HEK293T (cell line): Measurements from ENCODE around the gene C1RL.

Experiments
- CTCF ChIA-PET: fragments of 350-600 bp; formaldehyde crosslinking; extraction: SDS; loops from one replicate; lab custom pipeline; 2021; ENCODE audit warnings: antibody characterized with exemption, inconsistent platforms; lab: Yijun Ruan, JAX
- POLR2A ChIA-PET: fragments of 350-600 bp; formaldehyde crosslinking; extraction: SDS; loops from one replicate; lab custom pipeline; 2020; ENCODE audit warnings: antibody characterized with exemption, inconsistent platforms; lab: Yijun Ruan, JAX
- DNase-seq: peaks from one replicate; pipeline ENCODE4 v3.0.0; 2012; ENCODE audit warnings: mixed read lengths; ENCODE audit errors: extremely low spot score
- ARNT ChIP-seq: fragments of 450-650 bp; IDR thresholded peaks from 2 replicates; pipeline ENCODE4 v1.6.1; 2017; ENCODE audit warnings: mild to moderate bottlenecking
- BHLHE40 ChIP-seq: fragments of 450-650 bp; IDR thresholded peaks from 2 replicates; pipeline ENCODE4 v1.6.1; 2016; ENCODE audit warnings: mild to moderate bottlenecking, moderate library complexity, borderline replicate concordance
- CTBP1 ChIP-seq: fragments of 450-650 bp; IDR thresholded peaks from 2 replicates; pipeline ENCODE4 v1.6.1; 2016; ENCODE audit warnings: borderline replicate concordance
- ELF4 ChIP-seq: fragments of 450-650 bp; IDR thresholded peaks from 2 replicates; pipeline ENCODE4 v1.6.1; 2017; ENCODE audit warnings: antibody characterized with exemption
- FOXK2 ChIP-seq: fragments of 450-650 bp; IDR thresholded peaks from 2 replicates; pipeline ENCODE4 v1.6.1; 2016; ENCODE audit warnings: mild to moderate bottlenecking
- HDGF ChIP-seq: fragments of 450-650 bp; IDR thresholded peaks from 2 replicates; pipeline ENCODE4 v1.6.1; 2017; ENCODE audit warnings: antibody characterized with exemption, borderline replicate concordance
- L3MBTL2 ChIP-seq: fragments of 450-650 bp; conservative IDR thresholded peaks from 2 replicates; pipeline ENCODE4 v1.6.1; 2016; ENCODE audit warnings: mild to moderate bottlenecking
- LEF1 ChIP-seq: fragments of 450-650 bp; IDR thresholded peaks from 2 replicates; pipeline ENCODE4 v1.6.1; 2017; ENCODE audit warnings: mild to moderate bottlenecking, borderline replicate concordance
- NFRKB ChIP-seq: fragments of 450-650 bp; IDR thresholded peaks from 2 replicates; pipeline ENCODE4 v1.6.1; 2016; ENCODE audit warnings: mild to moderate bottlenecking, moderate library complexity
- SP1 ChIP-seq: fragments of 450-650 bp; IDR thresholded peaks from 2 replicates; pipeline ENCODE4 v1.6.1; 2017
- SUZ12 ChIP-seq: fragments of 450-650 bp; IDR thresholded peaks from 2 replicates; pipeline ENCODE4 v1.6.1; 2016; ENCODE audit warnings: mild to moderate bottlenecking
- TARDBP ChIP-seq: fragments of 450-650 bp; IDR thresholded peaks from 2 replicates; pipeline ENCODE4 v1.6.1; 2016
- ZNF384 ChIP-seq: fragments of 450-650 bp; IDR thresholded peaks from 2 replicates; pipeline ENCODE4 v1.6.1; 2016
- TF ChIP-seq, protein P1 (sequence below): fragments of 450-650 bp; IDR thresholded peaks from 2 replicates; pipeline ENCODE4 v1.6.1; 2016

Gene C1RL

DNA sequence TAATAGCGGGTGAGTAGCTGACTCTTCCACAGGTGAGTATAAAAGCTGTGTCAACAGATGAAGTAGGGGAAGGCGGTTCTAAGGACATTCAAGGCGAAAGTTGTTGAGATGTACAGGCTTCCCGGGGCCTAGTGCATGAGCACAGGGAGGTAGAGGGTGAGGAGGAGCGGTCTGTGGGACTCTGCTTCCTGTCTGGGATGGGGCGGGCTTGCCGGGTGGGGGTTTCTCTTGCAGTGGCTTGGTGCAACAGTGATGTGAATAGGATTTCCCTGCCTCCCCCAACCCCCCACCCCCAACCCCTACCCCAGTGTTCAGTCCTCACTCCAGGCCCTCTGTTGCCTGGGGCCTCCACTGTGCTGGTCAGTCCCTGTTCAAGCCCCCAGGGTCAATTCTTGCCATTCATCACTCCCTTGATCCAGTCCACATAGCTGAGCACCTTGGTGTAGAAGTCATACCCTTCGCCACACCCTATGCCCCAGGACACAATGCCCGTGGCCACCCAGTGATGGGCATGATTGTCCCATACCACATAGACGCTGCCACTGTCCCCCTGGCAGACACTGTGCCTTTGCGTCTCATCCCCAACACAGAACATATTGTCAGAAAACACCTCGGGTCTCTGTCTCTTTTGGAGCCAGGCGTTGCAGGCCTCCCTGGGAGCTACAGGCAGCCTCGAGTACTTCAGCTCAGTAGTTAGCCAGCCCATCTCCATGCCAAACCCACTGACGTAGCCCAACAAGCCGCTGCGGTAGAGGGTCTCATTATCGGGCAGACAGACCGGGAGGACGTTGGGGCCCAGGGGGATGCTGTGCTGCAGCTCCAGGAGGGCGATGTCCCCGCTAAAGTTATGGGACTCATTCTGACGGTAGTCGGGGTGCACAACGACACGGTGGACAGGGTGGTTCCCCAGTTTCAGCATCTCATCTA, 12.7 kb downstream of the C1RL start:
- DNase-seq, result no peak
- ChIA-PET POLR2A (interaction anchor here (1.1 to 1.8 kb wide), 3 partner anchors 8 to 152 kb away, joined by 3 to 13 read pairs (median 3); partner anchors contain the start of genes C12orf57, C1RL and RNU7-1), CTCF (interaction anchor here (0.5 to 1.0 kb wide), 2 partner anchors 16 to 171 kb away, joined by 3 to 4 read pairs; no protein-coding TSS in a partner anchor)
- no peak for TF ChIP-seq ARNT
- no peak for TF ChIP-seq BHLHE40
- TF ChIP-seq, protein P1, sequence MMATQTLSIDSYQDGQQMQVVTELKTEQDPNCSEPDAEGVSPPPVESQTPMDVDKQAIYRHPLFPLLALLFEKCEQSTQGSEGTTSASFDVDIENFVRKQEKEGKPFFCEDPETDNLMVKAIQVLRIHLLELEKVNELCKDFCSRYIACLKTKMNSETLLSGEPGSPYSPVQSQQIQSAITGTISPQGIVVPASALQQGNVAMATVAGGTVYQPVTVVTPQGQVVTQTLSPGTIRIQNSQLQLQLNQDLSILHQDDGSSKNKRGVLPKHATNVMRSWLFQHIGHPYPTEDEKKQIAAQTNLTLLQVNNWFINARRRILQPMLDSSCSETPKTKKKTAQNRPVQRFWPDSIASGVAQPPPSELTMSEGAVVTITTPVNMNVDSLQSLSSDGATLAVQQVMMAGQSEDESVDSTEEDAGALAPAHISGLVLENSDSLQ, result no peak
- TF ChIP-seq TARDBP, result no peak
- no peak for TF ChIP-seq NFRKB
- TF ChIP-seq CTBP1, result no peak

GRCh38 chr12:7093892-7094291, 15.1 kb downstream of the C1RL start:
- POLR2A ChIA-PET, result interaction anchor here (1.0 kb wide), 1 partner anchor 150 kb away, joined by 4 read pairs; the partner anchor contains the start of genes C12orf57 and RNU7-1
- TF ChIP-seq L3MBTL2 (no peak), FOXK2 (no peak), ZNF384 (no peak), SP1 (no peak), ELF4 (no peak)
- CTCF ChIA-PET, result no interaction called here
- DNase-seq, result no peak

GRCh38 chr12:7093486-7093885, 15.5 kb downstream of the C1RL start:
- no peak for DNase-seq
- CTCF ChIA-PET, result interaction anchor here (0.6 kb wide), 1 partner anchor 12 kb away, joined by 5 read pairs; no protein-coding TSS in a partner anchor
- no peak for TF ChIP-seq L3MBTL2
- no peak for TF ChIP-seq ZNF384
- TF ChIP-seq SUZ12, result no peak
- TF ChIP-seq NFRKB, result no peak
- TF ChIP-seq TARDBP, result no peak
- no peak for TF ChIP-seq FOXK2
- no peak for TF ChIP-seq CTBP1
- no peak for TF ChIP-seq ELF4
- no peak for TF ChIP-seq HDGF
- no peak for TF ChIP-seq BHLHE40
- POLR2A ChIA-PET, result interaction anchor here (1.0 kb wide), 1 partner anchor 150 kb away, joined by 4 read pairs; the partner anchor contains the start of genes C12orf57 and RNU7-1

DNA sequence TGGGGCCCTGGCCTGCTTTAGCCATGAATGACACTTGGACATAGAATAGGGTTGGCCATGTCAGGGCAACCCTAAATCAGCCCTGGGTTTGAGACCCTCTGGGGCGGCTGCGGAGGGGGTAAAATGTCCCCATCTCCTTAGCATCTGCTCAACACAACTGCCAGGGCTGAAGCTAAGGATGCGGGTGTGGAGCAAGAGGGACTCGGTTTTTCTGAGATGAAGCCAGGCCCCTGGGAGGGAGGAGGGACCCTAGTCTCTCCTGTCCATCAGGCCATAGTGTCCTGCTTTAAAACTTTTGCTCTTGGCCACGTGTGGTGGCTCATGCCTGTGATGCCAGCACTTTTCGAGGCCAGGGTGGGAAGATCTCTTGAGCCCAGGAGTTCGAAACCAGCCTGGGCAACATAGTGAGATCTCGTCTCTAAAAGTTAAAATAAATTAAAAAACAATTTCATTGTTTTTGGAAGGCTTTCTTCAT, 16.0 kb downstream of the C1RL start:
- CTCF ChIA-PET, result interaction anchor here (0.6 to 1.3 kb wide), 2 partner anchors 11 to 148 kb away, joined by 3 to 5 read pairs; no protein-coding TSS in a partner anchor
- POLR2A ChIA-PET, result no interaction called here
- TF ChIP-seq LEF1 (no peak), TARDBP (no peak), BHLHE40 (no peak), ARNT (no peak), SUZ12 (no peak), NFRKB (no peak), FOXK2 (no peak), ZNF384 (no peak), CTBP1 (no peak), ELF4 (no peak)
- TF ChIP-seq, protein P1, result no peak
- no peak for DNase-seq

DNA sequence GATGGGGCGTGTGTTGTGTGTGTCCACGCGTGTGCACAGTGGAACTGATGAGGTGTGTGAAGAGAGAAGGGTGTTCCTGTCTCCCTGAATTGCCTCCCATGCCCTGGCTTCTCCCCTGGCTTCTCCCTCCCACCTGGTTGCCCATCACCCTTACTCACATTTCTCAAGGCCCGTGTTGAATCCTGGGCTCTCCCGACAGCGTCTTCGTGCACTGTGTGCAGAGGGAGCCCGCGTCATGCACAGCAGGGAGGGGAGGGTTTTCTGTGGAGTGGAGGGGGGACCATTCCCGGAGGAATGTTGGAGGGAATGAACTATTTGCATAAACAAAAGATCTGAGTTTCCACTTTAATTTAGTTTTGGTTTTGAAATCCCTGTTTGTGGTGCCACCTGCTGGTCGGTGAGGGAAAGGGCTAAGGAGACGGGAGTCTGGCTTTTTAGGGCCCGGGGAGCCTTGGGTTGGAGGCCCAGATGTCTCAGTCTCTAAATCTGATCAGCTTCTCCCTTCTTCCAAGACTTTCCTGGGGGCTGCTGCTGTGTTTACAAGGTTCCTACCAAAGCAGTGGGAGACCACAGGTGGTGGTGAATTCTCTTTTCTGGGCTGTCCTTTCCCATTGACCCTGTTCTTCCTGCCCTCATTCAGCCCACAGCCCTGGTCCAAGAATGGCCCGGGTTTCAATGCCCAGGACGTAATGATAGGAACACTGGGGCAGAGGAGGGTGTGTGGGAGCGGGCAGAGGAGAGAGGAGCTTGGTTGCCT, 16.6 kb downstream of the C1RL start, which contains the start of gene C1R:
Gene C1R, minus strand, starts transcription at position 217 of the 757 bp plus-strand sequence. Its CDS starts 57 bp downstream, at position 160.
- CTCF ChIA-PET, result interaction anchor here (1.3 kb wide), 1 partner anchor 148 kb away, joined by 3 read pairs; no protein-coding TSS in a partner anchor
- DNase-seq, result peak; percentile 71
- TF ChIP-seq CTBP1 (no peak), TARDBP (no peak), HDGF (no peak), ZNF384 (no peak), BHLHE40 (no peak), ELF4 (no peak)
- TF ChIP-seq, protein P1, result no peak
- POLR2A ChIA-PET, result no interaction called here
